ENCODE data around the gene PRR3.

The PRR3 gene

DNA sequence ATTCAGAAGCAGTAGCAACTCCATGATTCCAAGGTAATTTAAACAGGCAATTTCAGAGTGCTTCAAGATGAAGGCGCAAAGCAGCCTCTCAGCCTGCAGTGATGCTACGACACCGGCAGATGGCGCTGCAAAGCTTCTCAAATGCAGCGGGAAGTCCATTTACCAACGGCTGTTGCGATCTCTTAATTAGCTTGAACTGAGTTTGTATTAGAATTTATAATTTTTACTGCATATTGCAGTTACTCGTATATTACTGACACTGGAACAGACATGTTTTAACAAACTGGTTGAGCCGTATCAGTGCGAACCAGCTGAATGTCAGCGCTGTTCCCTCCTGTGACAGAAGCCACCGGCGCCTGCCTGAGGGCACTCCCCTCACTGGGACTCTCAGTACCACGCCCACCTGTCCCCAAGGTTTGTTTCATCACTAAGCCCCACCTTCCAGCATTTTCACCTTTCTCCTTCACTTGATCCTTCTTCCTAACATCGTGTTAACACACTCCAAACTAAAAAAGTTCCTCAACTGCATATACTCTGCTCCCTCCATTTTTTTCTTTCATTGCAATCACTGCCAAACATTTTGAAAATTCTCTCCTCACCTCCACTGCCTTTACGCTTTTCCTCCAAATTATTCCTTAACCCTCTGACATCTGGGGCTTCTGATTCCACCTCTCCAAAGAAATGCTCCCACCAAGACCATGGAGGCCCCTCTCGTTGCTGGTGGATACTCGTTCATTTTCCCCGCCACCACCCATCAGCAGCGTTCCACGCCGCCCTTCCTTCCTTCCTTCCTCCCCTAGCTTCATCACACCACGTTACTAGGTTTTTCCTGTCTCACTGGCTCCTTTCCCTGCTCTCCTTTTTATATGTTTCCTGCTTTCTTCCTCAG, 15.3 kb upstream of the PRR3 start:
- peak; percentile 49 to 68 (median 56) for DNase-seq

DNA sequence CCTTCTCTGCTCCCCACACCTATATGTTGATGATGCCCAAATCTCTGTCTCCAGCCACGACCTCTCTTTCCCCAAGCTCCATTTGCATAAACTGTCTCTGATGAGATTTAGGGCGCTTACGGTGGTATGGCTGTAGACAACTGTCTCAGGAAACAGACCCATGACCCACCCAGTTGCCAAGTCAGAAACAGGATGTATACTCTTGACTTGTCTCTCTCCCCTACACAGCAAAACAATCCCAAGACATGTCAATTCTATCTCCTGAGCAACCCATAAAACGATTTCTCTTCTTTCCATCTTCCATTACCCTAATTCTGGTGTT, 14.7 kb upstream of the PRR3 start:
- DNase-seq: no peak

DNA sequence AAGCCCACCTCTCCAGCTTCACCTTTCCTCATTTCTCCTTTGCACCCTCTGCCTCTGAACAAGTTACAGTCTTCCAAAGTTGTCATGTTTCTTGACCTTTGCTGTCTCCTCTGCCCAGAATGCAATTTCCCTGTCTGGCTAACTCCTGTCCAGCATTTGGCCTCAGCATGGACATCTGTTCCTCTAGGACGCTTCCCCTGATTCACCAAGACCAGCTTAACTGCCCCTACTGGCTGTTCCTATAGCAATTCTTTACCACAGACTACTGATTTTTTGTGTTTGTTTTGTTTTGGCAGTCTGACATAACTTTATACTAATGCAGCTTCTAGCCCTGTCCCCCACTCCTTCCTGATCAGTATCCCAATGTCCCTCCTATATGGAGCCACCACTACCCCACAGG, 14.2 kb upstream of the PRR3 start:
- no peak for DNase-seq

DNA sequence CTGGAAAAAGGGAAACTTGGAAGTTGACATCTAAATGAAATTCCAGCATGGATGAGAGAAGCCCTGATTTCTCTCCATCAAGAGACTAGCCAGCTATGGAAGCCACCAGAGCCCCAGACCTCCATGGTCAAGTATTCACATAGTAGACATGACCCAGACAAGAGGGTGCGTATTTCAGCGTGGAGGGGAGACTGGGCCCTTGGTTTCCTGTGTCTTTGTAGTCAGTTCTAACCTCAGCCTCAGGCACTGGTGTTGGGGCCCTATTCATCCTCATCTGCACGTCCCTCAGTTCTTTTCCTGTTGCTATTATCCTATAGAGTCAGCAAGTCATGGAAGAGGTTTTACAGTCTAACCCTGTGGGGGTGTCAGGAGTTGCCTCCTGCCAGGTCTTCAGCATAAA, 13.3 kb upstream of the PRR3 start:
- DNase-seq: no peak

DNA sequence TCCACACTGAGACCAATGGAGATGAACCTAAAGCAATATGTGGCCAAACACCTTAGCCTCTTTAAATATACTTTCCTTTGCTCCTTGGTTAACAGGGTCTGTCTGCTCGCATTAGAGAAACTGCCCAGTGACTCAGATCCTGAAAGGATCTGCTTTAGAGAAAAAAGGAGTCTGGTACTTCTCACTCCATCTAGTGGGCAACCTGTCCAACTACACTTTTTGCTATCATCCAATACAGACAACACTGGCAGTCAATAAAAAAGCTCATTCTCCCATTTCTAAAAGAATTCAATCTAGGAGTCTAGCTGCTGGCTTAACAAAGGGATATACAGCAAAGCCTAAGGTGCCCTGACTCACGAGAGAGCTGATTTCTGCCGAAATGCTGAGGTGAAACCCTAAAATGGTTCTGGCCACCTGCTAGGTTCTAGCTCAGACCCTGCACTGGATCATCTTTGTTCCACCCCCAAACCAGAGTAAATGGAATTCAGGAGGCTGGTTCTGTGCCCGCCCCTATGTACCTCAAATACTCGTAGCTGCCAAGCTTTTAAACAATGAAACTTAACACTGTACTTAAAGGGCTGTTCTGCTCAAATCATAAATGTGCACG, 12.3 kb upstream of the PRR3 start:
- DNase-seq: no peak

DNA sequence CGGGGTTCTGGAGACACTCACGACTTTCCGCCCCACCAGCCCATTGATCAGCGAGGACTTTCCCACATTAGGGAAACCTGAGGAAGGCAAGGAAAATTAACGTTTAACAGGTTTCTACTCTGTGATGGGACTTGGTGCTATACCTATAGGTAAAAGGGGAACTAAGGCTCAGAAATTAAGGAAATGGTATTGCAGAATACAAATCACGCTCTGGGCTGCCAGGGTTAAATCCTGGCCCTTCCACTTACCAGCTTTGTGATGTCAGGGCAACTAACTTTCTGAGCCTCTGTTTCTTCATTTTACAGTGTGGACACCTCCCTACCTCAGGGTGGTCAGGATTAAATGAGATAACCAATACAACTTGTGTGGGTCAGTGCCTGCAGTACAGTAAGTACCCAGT, 9.6 kb upstream of the PRR3 start:
- no peak for DNase-seq

DNA sequence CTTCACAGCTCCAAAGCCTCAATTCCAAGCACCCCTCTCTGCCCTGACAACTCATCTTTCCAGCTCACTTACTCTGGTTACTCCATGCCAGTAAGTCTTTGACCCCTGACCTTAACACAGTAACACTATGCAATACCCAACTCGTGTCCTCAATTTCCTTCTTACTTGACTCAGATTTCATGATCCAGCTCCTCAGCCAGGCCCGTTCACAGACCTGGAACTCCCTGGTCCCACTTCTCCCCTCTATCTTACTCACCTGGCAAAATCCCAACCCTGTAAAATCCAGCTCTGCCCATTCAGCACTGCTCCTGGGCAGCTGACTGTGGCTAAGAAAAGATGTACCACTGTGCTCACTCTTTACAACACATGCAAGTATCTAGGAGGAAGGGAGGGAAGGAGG, 8.7 kb upstream of the PRR3 start:
- no peak for DNase-seq

DNA sequence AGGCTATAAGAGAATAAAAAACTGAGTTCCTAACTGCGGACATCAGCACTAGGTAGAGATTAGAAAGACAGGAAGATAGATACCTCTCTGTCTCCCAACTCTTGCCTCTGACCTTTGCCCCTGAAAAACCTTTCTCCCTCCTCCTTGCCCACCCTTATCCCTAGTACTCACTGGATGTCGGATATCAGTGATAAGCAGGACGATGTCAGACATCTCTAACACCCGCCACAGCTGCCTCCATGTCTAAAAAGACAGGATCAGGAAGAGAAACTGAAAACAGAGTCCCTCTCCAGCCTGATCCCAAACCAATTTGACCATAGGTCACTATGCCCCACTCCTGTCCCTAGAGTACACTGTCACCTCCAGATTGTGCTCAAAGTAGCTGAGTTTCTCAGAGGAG, 2.7 kb upstream of the PRR3 start:
- no peak for DNase-seq

DNA sequence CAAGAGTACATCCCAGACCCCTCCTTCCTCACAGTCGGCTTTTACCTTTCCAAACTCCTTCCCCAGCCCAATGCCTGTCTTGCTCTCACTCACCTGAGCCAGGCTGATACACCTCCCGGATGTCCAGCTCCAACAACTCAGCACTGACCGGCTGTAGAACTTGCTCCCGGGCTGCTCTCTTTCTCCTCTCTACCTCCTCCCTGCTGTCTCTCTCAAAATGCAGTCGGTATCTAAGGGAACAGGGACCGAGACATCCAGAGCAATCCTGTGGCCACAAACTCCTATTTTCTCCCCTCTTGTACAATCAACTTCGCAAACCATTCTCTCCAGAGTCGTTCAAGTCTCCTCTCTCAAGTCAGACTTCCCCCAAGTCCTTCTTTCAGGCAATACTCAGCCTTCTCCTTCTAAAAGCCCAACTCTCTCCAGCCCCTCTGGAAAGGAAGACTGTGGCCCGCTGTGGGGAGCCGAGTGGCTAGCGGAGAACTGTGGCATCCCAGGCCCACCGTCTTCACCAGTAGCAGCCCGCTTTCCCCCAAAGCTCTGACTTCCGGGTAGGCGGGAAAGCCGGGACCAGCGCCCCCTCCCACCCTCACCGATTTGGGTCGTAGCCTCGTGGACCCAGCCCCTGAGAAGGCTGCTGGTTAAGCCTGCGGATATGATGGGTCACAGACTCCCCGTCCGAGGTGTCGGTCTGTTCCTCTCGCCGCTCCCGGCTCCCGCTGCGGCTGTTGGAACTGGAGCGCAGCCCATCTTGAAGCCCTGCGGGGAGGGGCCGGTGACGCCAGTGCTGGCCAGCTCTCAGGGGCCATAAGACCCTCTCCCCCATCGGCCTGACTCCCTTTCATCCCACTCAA, 1.9 kb upstream of the PRR3 start:
- DNase-seq: no peak

DNA sequence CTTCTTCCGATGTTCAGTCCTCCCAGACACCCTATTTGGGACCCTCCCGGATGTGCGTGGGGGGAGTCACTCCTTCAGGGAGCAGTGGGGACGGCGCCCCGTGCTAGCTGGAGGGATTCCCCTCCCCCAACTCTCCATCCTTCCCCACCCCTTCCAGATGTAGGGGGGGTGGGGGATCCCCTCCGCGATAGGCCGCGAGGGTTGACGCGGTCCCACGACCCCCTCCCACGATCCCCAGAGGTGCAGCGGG, 1.4 kb upstream of the PRR3 start:
- peak in 1 of 4 experiments; percentile 31 for DNase-seq

DNA sequence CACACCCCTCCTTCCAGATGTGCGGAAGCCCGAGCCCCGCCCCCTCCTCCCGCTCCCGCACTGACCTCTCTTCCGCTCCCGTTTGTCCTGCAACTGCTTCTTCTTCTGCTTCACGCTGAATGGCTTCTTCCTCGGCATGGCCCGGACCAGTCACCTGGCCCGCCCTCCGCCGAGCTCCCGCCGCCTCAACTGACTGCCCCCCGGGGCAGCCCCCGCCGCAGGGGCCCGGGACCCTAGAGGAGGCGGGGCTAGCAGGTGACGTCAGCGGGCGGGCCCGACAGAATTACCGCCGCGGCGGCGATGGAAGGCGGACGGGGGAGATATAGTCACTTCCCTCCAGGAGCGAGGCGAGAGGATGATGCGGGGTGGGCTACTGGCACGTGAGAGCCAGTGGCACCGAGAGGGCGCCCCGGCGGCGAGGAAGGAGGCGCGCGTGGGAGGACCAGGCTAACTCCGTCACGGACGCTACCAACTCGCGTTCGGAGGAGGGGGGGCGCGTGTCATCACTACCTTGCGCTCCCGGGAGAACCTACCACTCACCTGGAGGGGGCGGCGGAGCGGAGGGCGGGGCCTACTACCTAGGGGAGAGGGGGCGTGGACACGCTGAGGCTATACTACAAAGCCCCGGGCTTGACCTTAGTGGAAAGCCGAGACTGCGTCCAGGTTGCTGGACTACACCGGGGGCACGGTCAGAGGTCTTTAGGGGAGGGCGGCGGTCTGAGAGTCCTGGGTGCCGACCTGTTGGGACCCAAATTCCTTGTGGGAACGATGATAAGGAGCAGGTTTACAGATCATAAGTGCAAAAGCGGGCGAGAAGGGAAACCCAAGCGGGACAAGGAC, 809 bp upstream of the PRR3 start, which contains the start of gene GNL1:
GNL1 (minus strand) TSS at position 424 of the 840 bp plus-strand sequence; CDS start at position 138, 286 bp downstream.
- DNase-seq: peak; percentile 97 to 99 (median 98)

DNA sequence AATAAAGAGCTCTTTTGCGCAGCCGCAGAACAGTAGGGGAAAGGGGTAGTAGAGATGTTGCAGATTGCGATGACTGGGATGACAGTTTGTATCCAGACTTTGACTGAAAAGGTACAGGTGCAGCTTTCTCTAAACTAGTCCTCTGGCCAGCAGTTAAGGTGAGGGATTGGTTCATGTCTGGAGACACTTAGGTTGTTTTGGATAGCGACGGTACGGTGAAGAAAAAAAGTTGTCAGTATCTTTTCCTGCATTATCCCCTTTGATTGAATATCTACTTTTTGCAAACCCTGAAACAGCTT, 537 bp downstream of the PRR3 start:
- no peak for DNase-seq

DNA sequence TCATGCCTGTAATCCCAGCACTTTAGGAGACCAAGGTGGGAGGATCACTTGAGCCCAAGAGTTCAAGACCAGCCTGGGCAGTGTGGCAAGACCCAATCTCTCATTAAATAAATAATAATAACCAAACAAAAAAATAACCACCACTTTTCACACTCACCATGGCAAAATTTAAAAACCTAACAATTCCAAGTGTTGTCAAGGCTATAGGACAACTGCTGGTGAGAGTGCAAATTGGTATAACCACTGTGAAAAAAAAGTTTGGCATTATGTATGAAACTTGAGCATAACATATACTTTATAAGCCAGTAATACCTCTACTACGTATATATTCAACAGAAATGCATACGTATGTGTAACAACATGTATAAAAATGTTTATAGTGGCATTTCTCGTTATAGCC, 3.8 kb downstream of the PRR3 start:
- DNase-seq: no peak

DNA sequence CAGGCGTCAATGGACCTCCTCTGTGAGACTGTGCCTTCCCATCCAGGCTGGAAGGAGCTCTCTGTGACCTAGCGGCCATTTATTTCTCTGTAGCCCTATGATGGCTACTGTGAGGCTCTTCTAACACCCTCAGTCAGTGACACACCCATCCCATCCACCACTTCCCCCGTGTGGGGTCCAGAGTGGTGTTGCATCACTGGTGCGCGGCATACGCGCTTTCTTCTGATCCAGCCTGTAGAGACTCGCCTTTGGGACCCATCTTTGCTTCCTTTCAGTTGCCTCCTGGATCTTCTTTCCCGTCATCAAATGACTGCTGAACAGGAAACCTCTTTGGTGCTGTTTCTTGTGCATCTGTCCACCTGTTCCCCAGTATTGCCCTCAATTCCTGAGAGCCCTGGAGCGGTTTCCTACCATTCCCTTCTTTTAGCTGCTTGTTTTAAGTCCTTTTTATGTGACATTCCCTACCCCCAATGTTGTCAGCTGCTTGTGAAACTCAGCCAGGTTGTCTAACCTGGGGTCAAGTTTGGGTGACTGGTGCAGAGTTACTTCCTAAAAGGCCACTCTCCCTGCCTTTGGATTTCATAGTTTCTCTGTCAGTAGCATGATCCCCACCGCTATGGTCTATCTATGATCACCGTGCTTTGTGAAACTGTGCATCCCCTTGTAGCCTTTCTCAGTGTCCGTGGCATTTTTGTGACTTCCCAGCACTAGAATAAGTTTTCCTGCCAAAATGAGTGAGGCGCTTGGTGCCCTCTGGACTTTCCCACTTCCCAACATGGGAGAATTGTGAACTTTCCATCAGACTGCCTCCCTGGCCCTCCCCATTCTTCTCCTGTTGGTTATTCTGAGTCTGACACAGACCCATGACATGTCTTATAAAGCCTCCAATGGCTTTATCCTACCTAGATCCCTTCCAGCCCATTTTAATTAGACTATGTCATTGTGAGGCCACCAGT, 5.7 kb downstream of the PRR3 start:
- no peak for DNase-seq

DNA sequence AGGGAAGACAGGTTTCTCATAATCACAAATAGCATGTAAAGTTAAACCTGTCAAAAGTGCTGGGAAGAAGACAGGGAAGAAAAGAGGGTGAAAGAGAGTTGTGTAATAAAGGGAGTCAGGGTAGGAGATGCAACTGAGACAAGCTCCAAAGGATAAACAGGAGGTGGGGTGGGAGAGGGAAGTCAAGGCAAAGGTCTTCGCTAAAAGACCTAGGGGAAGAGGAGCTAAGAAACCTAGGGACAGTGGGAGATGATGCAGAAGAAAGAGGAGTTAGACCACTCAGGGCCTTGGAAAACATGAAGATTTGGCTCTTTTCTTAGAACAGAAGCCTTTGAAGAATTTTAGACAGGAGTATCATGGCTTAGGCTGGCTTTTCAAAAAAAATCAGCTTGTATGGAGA, 7.0 kb downstream of the PRR3 start:
- DNase-seq: no peak

DNA sequence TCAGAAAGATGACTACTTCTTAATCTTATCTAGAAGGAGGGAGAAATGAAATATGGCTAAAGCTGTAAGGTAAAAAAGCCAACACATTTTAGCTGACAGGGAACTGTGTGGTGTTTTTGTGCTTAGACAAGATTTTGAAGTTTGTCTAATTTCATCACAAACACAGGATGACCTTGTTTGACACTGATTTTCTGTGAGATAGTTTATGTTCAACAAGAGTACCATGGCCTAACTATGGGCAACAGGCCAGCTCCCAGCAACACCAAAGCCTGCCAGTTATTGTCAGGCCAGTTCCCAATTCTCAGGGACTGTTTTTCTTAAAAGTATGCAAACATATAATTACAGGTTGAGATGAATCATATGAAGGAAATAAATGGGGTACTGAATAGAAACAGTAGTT, 8.7 kb downstream of the PRR3 start:
- no peak for DNase-seq

DNA sequence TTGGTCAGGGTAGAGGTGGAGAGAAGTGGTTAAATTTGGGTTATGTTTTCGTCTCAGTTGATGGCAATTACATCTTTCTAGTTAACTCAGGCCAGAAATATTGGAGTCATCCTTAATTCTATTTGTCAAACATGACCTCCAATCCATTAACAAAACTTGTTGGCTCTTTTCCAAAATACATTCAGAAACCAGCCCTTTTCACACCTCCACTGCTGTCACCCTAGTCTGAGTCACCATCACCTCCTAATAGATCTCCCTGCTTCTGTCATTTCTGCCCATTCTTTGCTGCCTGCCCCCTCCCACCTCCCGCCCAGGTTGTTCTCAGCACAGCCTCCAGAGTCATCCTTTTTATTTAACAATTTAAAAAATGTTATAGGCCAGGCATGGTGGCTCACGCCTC, 11.2 kb downstream of the PRR3 start:
- no peak for DNase-seq

DNA sequence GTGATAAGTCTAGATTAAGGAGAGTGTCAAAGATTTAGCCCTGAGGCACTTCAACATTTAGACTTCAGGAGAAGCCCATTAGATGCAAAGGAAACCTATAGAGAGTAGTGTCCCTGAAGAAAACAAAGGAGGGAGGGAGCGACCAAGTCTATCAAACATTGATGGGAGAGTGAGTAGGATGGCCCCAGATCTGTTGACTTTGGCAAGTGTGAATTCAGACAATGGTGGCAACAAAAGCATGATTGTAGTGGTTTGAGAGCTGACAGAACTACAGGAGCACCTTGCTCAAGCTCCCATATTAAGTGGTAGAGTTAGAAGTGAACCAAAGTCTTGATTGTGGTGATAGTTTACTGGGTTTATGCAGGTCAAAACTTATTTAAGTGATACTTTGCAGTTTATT, 13.2 kb downstream of the PRR3 start:
- DNase-seq: no peak

DNA sequence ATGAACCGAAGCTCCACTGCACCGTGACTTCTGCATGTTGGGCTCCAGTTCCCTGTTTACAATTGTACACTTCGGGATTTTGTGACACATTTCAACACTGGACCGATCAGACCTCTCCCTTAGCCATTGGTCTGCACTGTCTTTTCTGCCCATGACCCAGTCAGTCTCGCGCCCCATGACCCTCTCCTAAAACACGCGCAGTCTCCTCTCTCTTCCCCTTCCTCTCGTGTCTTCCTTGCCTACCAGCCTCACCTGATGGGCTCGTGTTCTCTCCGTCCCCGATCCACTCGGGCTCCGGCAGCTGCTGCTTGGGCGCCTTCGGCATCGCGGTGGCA, 13.6 kb downstream of the PRR3 start:
- DNase-seq: peak in 1 of 4 experiments; percentile 38

DNA sequence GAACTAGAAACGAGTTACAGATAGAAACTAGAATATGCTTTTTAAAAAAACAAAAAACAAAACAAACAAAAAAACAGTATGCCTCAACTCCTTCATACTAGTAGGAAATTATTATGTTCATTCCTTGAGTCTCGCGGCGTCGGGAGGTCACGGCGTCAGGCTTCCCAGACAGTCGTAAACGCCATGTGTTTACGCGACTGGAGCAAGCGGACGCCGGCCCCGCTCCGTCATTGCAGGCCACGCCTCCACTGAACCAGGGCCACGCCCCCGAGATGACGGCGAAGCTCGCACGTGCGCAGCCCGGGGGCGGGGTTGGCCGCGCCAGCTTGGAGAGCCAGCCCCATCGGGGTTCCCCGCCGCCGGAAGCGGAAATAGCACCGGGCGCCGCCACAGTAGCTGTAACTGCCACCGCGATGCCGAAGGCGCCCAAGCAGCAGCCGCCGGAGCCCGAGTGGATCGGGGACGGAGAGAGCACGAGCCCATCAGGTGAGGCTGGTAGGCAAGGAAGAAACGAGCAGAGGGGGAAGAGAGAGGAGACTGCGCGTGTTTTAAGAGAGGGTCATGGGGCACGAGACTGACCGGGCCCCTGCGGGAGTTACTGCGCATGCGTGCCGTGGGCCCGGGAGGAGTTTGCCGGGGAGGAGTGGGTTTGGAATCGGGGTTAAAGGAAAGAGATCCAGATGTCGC, 14.1 kb downstream of the PRR3 start, which contains the start of gene ABCF1:
ABCF1 (plus strand) TSS at position 368 of the 687 bp plus-strand sequence; CDS start at position 414, 46 bp downstream.
- DNase-seq: peak; percentile 98 to 99 (median 99)

DNA sequence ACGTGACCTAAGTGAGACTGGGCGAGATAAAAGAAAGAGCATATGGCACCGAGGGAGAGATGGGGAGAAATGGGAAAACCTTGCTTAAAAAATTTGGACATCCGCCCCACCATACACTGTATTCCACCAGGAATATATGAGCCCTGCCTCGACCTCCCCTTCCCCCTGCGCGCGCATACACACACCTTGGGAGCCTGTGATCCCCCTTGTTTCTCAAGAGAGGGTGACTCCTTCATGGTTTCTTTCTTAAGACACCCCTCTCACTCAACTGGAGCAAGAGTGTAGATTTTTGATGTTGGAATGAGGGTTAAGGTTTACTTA, 14.6 kb downstream of the PRR3 start:
- DNase-seq: no peak

DNA sequence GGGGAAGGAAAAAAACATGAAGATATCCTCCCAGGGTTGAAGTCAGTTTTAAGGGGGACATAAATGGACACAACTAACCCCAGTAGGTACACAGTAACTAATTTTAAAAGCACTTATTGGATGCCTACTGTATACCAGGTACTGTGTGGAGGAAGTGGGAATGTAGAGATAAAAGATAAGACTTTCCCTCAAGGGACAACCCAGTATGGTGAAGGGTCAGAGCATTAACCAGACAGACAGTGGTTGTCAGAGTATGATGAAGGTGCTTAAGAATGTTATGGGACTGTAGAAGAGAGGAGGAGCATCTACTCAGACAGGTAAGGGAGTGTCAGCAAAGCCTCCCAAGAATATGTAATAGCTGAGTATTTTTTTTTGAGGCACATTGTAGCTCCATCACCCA, 15.1 kb downstream of the PRR3 start:
- DNase-seq: no peak
